Activated naive CD8-positive, alpha-beta T cell (primary cell): ENCODE measurements around the gene PTN.
"Not testable (repeated sequence)": the region's sequence is repeated elsewhere in the genome, so short reads cannot be mapped to it uniquely, and the experiment has no call there.

Source experiments
- H3K27ac Mint-ChIP-seq: one replicate; pipeline ENCODE4 v1.8.0; 2021; ENCODE audit warnings: mixed read lengths
- H3K27me3 Mint-ChIP-seq: one replicate; pipeline ENCODE4 v1.8.0; 2021; ENCODE audit warnings: mixed read lengths
- H3K36me3 Mint-ChIP-seq: one replicate; pipeline ENCODE4 v1.8.0; 2021; ENCODE audit warnings: mixed read lengths
- H3K4me1 Mint-ChIP-seq: one replicate; pipeline ENCODE4 v1.8.0; 2021; ENCODE audit warnings: low read depth, mixed read lengths
- H3K4me3 Mint-ChIP-seq: one replicate; pipeline ENCODE4 v1.8.0; 2021; ENCODE audit warnings: mild to moderate bottlenecking, mixed read lengths
- H3K9me3 Mint-ChIP-seq: one replicate; pipeline ENCODE4 v1.8.0; 2021; ENCODE audit warnings: low read depth, mixed read lengths

The PTN gene

DNA sequence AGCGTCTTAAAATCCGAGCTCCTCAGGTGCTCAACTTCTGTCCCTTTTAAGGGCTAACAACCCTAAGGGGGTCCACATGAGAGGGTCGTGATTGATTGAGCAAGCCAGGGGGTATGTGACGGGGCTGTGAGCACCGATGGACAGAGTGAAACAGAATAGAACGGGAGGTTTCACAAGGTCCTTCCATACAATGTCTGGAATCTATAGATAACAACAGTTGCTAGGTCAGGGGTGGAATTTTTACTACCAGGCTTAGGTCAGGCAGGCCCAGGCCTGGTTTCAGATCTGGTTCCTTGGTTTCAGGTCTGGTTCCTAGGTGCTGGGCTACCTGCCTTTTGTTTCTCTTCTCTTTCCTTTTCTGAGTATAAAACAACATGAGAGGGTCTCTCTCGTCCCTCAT lies 80.9 kb downstream of the PTN start:
- Mint-ChIP-seq H3K4me3 (no peak overlapping the region), H3K9me3 (no peaks in the 10 kb centered on the region), H3K27ac (no peak overlapping the region), H3K4me1 (no peaks in the 10 kb centered on the region), H3K36me3 (no peaks in the 10 kb centered on the region), H3K27me3 (no peaks in the 10 kb centered on the region)

- H3K36me3 Mint-ChIP-seq, result no peaks in the 10 kb centered on the region
Measured at GRCh38 chr7:137258552-137258951, 85.0 kb downstream of the PTN start.

GRCh38 chr7:137254766-137255165 lies 88.8 kb downstream of the PTN start:
- Mint-ChIP-seq H3K4me1 (no peaks in the 10 kb centered on the region), H3K4me3 (no peak overlapping the region), H3K9me3 (no peaks in the 10 kb centered on the region), H3K36me3 (no peaks in the 10 kb centered on the region), H3K27me3 (no peaks in the 10 kb centered on the region), H3K27ac (no peak overlapping the region)

More at GRCh38 chr7:137258552-137258951, 85.0 kb downstream of the PTN start:
- no peaks in the 10 kb centered on the region for H3K4me1 Mint-ChIP-seq
- H3K4me3 Mint-ChIP-seq, result no peak overlapping the region
- no peaks in the 10 kb centered on the region for H3K27me3 Mint-ChIP-seq
- H3K9me3 Mint-ChIP-seq, result no peaks in the 10 kb centered on the region
- no peak overlapping the region for H3K27ac Mint-ChIP-seq

DNA sequence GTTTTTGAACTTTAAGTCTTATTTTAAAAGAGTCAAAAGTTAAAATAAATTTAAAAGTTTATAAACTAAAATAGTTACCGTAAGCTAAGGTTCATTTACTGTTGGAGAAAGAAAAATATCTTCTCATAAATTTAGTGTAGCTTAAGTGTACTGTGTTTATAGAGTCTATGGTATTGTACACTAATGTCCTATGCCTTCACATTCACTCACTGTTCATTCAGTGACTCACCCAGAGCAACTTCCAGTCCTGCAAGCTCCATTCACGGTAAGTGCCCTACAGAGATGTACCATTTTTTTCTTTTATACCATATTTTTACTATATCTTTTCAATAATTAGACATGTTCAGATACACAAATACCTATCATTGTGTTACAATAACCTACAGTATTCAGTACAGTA lies 97.6 kb downstream of the PTN start:
- no peak overlapping the region for H3K4me3 Mint-ChIP-seq
- H3K36me3 Mint-ChIP-seq, result no peaks in the 10 kb centered on the region
- no peaks in the 10 kb centered on the region for H3K9me3 Mint-ChIP-seq
- H3K4me1 Mint-ChIP-seq, result no peaks in the 10 kb centered on the region
- H3K27ac Mint-ChIP-seq, result no peak overlapping the region
- H3K27me3 Mint-ChIP-seq, result no peaks in the 10 kb centered on the region

DNA sequence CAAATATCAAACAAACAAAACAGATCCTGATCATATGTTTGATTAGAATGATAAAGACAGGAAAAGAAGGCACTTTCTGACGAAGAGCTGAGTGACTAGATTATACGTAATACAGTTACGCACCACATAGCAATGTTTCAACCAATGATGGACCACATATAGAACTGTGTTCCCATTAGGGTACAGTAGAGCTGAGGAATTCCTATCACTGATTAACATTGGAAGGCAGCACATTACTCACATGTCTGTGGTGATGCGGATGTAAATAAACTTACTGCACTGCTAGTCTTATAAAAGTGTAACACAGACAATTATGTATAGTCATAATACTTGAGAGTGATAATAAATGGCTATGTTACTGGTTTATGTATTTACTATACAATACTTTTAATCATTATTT lies 98.3 kb downstream of the PTN start:
- Mint-ChIP-seq H3K4me3 (no peak overlapping the region), H3K27ac (no peak overlapping the region), H3K4me1 (no peaks in the 10 kb centered on the region), H3K9me3 (no peaks in the 10 kb centered on the region), H3K36me3 (no peaks in the 10 kb centered on the region), H3K27me3 (no peaks in the 10 kb centered on the region)

- Mint-ChIP-seq H3K27me3 (no peaks in the 10 kb centered on the region), H3K9me3 (no peaks in the 10 kb centered on the region), H3K36me3 (no peaks in the 10 kb centered on the region), H3K27ac (no peak overlapping the region), H3K4me3 (no peak overlapping the region), H3K4me1 (no peaks in the 10 kb centered on the region)
Measured at GRCh38 chr7:137243741-137244140, 99.8 kb downstream of the PTN start.

DNA sequence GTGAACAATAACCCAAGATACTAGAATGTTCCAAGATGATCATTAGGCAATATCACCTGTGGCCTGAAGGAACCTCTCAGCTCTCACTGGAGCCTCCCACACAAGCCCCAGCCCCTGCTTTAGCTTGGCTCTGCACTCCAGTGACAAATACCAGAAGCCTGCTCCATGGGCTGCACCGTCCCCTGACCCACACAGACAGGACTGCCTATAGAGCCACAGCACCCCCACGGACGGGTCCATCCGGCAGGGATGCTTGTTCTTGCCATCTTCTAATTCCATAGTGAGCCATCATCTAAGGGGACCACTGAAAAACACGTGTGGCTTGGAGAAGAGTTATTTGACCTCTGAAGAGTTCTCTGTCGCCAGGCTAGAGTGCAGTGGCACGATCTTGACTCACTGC lies 100.9 kb downstream of the PTN start:
- no peaks in the 10 kb centered on the region for H3K27me3 Mint-ChIP-seq
- H3K36me3 Mint-ChIP-seq, result no peaks in the 10 kb centered on the region
- H3K4me1 Mint-ChIP-seq, result no peaks in the 10 kb centered on the region
- no peak overlapping the region for H3K27ac Mint-ChIP-seq
- H3K9me3 Mint-ChIP-seq, result no peaks in the 10 kb centered on the region
- H3K4me3 Mint-ChIP-seq, result no peak overlapping the region

DNA sequence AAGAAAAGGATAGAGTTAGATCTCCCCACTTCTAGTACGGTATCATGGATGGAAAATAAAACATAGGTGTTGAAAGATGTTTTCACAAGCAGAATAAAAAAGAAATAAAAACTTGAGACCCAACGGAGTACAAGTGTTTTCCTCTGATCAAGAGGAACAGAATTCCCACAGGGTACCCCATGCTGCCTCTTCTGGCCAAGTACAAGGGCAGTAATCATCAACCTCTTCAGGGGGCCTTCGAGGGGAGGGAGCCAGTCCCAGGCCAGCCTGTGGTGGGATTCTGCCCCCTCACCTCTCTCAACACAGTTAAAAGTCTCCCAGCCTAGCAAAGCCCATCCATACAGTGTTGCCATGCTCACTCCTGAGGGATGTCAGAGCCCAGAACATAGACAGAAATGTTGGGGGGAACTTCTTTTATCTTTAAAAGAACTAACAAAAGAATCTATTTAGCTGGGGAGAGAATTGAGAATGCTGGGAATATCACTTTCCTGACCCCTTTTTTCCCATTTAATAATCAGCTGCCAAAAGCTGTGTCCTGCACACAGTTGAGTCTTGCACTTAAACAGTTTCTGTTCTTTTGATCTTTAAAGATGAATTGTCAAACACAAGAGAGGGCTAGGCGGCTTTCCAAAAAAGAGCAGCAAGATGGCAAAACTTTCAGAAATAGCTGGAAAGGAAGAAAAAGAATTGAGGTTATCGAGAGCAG lies 101.7 kb downstream of the PTN start:
- Mint-ChIP-seq H3K4me1 (no peaks in the 10 kb centered on the region), H3K36me3 (no peaks in the 10 kb centered on the region), H3K27ac (no peak overlapping the region), H3K9me3 (no peaks in the 10 kb centered on the region), H3K4me3 (no peak overlapping the region), H3K27me3 (no peaks in the 10 kb centered on the region)

DNA sequence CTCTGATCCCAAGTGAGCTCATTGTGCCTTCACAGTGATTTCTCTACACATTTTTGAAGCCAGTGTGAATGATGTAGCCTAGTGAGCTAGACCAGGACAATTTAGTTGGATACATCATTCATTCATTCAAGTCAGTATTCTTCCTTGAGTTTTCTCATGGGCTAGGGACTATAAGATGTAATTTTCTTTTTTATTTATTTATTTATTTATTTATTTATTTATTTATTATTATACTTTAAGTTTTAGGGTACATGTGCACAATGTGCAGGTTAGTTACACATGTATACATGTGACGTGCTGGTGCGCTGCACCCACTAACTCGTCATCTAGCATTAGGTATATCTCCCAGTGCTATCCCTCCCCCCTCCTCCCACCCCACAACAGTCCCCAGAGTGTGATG lies 104.3 kb downstream of the PTN start:
- not testable (repeated sequence) for H3K27me3 Mint-ChIP-seq, H3K4me1 Mint-ChIP-seq, H3K27ac Mint-ChIP-seq, H3K36me3 Mint-ChIP-seq, H3K9me3 Mint-ChIP-seq, H3K4me3 Mint-ChIP-seq

- Mint-ChIP-seq H3K9me3 (no peaks in the 10 kb centered on the region), H3K4me3 (no peak overlapping the region), H3K4me1 (no peaks in the 10 kb centered on the region), H3K27me3 (no peaks in the 10 kb centered on the region), H3K27ac (no peak overlapping the region), H3K36me3 (no peaks in the 10 kb centered on the region)
Measured at GRCh38 chr7:137235434-137235833, 108.1 kb downstream of the PTN start.

GRCh38 chr7:137231167-137231566 lies 112.4 kb downstream of the PTN start:
- Mint-ChIP-seq H3K27me3 (no peaks in the 10 kb centered on the region), H3K4me1 (no peaks in the 10 kb centered on the region), H3K9me3 (peaks cover 3% of the 10 kb centered on the region), H3K27ac (no peak overlapping the region), H3K4me3 (no peak overlapping the region), H3K36me3 (no peaks in the 10 kb centered on the region)

- Mint-ChIP-seq H3K27me3 (no peaks in the 10 kb centered on the region), H3K27ac (no peak overlapping the region), H3K4me3 (no peak overlapping the region), H3K9me3 (peaks cover 7% of the 10 kb centered on the region), H3K4me1 (no peaks in the 10 kb centered on the region), H3K36me3 (no peaks in the 10 kb centered on the region)
Measured at GRCh38 chr7:137221467-137221866, 122.1 kb downstream of the PTN start.

DNA sequence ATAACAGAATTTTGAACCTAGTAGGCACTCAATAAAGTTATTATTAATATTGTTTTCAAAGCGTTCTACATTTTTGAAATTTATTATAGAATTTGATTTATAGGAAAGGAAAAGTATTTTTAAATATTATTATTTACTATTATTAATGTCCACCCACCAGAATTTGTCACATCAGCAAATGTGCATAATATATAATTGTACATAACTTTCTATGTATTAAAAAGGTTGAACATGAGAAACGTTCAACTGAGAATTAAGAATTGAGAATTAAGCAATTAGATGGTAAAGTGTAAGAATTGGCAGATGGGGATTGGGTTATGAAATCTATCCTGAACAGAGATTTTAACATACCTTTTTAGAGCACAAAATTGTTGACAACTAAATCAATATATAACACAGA lies 129.8 kb downstream of the PTN start:
- no peak overlapping the region for H3K27ac Mint-ChIP-seq
- H3K27me3 Mint-ChIP-seq, result no peaks in the 10 kb centered on the region
- H3K4me1 Mint-ChIP-seq, result no peaks in the 10 kb centered on the region
- H3K9me3 Mint-ChIP-seq, result peaks cover 3% of the 10 kb centered on the region
- no peak overlapping the region for H3K4me3 Mint-ChIP-seq
- no peaks in the 10 kb centered on the region for H3K36me3 Mint-ChIP-seq

GRCh38 chr7:137209151-137209817 lies 134.2 kb downstream of the PTN start:
- H3K4me1 Mint-ChIP-seq, result no peaks in the 10 kb centered on the region
- H3K36me3 Mint-ChIP-seq, result no peaks in the 10 kb centered on the region
- no peak overlapping the region for H3K27ac Mint-ChIP-seq
- H3K4me3 Mint-ChIP-seq, result no peak overlapping the region
- peaks cover 12% of the 10 kb centered on the region for H3K9me3 Mint-ChIP-seq
- no peaks in the 10 kb centered on the region for H3K27me3 Mint-ChIP-seq

DNA sequence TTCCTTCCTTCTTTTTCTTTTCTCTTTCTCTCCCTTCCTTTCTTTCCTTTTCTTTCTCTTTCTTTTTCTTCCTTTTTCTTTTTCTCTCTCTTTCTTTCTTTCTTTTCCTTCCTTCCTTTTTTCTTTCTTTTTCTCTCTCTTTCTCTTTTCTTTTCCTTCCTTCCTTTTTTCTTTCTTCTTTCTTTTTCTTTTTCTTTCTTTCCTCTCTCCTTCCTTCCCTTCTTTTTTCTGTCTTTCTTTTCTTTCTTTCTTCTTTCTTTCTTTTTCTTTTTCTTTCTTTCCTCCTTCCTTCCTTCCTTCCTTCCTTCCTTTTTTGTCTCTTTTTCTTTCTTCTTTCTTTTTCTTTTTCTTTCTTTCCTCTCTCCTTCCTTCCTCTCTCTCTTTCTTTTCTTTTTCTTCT lies 136.8 kb downstream of the PTN start:
- Mint-ChIP-seq H3K4me1 (no peaks in the 10 kb centered on the region), H3K36me3 (no peaks in the 10 kb centered on the region), H3K4me3 (no peak overlapping the region), H3K27me3 (no peaks in the 10 kb centered on the region), H3K27ac (no peak overlapping the region), H3K9me3 (peaks cover 17% of the 10 kb centered on the region)

- Mint-ChIP-seq H3K36me3 (no peaks in the 10 kb centered on the region), H3K4me1 (no peaks in the 10 kb centered on the region), H3K27ac (no peak overlapping the region), H3K9me3 (peaks cover 17% of the 10 kb centered on the region), H3K4me3 (no peak overlapping the region), H3K27me3 (no peaks in the 10 kb centered on the region)
Measured at GRCh38 chr7:137204246-137204645, 139.3 kb downstream of the PTN start.
